DMS53 (cell line): ENCODE measurements around the gene RAVER2.

Experiments used
- DNase-seq: peaks from one replicate; lab custom pipeline; 2025; lab: John Stamatoyannopoulos, UW

Gene RAVER2

DNA sequence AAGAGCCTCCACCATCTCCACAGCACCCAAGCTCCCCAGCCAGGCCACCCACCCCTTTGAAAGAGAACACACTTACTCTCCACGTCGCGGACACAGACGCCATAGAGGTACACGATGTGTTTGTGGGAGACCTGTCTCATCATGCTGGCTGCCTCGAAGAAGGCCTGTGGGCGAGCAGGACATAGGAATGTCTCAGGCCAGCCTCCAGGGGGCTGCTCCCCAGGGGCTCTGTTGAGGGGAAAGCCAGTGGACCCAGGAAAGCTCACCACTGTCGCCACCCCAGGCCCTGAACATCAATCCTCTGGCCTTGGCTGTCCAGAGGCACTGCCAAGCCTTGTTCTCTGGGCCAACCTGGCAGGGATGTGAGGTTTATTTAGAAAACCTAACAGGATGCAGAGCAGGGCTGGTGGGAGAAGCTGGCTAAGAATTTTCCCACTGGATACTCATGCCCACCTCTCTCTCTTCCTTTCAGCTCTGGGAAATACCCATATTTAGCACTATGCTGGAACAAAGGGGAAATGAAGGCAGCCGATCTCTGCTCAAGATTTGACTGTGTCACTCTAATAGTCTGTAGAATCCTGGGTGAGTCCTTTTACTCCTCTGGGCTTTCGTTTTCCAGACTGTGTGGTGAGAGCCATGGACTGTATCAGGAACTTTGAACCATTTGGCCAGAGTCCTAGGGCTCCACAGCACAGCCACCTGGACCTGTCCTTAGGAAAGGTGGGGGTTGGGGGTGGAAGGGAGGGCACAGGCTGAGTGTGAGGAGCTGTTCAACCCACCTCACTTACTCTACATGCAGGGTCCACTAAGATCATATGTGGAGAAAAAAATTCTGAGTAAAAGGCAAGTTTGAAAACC lies 101.9 kb downstream of the RAVER2 start:
- DNase-seq, result no peak

DNA sequence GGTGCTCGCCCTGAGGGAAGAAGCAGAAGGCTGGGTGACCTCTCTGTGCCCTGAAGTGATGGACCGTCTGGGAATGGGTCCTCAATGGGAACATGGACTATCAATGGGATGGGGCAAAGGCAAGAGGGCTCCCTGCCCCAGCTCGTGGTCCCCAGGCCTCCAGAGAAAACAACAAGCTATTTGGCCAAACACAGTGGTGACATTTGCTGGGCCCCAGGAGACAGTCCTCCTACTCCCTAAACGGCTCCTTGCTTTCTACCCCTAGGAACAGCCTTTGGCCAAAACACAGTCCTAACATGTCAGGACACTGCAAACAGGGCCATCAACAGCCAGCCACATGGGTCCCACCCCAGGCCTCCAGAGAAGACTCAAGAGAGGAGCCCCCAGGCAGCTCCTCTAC lies 102.8 kb downstream of the RAVER2 start:
- DNase-seq, result no peak

DNA sequence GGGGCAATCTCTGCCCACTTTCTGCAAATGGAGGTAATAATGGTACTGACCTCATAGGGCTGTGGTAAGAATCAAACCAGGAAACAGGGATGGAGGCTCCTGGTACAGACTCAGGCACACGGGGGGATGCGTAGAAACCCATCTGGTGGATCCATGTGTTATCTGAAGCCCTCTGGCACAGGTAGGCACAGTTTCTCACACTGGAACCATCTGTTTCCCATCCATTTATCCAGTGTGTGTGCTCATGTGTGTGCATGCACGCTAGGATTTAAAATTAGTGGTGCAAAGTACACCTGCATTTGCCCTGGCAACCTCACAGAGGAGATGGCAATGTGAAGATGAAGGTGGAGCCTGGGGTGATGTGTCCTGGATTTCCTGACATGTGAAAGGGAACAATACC lies 103.3 kb downstream of the RAVER2 start:
- no peak for DNase-seq

DNA sequence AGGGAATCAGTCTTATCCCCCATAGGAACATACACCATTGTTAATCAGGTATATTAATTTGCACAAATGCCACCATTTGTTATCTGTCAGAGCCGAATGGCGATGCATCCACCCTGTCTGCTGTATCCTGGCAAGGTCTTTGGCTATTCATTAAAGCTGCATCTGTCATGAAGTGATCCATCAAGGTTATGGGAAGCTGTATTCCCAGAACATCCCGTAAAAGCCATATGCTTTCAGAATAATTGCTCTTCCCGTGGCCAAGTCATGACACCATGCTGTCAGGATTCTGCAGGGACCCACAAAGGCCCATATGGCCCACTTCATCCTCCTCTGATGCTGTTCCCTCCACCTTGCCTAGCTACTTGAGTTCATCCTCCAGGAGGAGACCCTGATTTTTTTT lies 103.9 kb downstream of the RAVER2 start:
- no peak for DNase-seq

DNA sequence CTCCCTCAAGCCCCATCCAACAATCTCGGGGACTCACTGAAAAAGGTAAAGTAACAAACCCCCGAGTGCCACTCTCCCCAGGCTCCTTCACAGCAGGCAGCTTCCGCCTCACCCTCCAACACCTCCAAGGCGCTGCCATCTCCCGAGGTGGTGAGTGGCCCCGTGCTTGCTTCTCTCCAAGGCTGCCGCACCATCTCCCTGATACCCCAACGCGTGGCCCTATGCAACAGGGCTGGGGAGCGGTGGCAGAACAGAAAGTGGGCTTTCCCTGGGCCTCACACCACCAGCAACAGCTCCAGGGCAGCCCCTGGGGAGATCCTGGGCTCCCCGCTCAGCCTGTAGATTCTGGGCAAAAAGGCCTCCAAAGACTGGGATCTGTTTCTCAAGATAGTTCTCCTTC lies 105.1 kb downstream of the RAVER2 start:
- DNase-seq, result no peak

DNA sequence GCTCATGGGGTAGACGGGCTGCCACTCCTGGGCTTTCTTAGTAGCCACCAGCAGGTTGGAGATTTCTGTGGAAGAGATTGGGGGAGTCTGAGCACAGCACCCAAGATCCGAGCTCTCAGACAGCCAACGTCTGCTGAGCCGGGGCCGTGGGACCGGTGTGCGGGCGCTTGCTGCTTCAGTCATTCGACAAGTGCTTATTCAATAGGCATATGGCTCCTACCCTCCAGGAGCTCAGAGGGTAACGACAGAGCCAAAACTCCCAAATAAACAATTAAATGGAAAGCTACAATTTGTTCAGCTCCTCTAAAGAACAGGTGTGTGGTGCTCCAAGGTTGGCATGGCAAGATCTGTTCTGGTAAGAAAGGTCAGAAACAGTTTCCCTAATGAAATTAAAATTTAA lies 106.0 kb downstream of the RAVER2 start:
- DNase-seq, result no peak

DNA sequence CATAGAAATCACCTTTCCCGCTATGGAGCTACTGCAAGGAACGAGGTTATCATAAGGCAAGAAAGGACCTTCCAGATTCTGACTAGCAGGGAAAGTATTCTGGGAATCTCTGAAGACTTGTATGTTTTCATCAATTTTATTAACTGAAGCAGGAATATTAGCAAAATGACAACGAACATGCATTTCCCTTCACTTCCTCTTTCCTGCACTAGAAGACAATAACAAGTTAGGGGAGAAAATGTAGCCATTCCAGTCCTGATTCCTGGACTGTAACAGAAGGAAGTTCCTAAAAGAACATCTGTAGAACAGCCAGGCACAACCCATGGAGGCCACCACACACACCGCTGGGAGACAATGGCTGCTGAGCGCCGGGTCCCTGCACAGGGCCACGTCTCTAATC lies 106.8 kb downstream of the RAVER2 start:
- DNase-seq, result no peak

DNA sequence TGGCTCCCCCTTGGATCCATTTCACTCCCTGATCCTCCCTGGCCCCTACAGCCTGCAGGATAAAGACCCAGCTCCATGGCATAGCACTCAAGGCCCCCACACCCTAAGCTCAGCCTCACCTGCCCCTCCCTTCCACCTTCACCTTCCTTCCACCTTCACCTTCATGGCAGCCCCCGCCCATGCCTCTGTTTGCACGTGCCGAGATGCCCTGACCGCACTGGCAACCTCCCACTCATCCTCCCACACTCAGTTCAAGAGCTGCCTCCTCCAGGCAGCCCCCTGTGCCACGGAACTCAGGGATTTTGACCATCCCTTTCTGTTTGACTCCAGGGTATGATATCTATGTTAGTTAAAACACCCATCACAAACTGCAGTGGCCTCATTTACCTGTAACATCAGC lies 109.8 kb downstream of the RAVER2 start:
- DNase-seq, result no peak

DNA sequence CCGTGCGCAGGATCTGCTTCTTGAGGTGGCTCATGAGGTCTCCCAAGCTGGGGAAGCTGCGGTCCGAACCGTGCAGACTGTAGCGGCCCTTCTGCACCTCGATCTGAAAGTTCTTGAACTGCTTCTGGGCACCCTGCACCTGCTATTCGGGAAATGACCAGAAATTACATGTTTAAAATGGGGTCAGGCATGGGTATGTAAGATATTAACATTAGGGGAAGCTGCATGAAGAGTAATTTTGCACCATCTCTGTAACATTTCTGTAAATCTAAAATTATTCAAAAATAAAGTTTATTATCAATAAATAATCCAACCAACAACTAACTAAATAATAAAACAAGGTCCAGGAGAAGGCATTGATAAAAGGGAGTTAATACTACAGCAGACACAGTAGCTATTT lies 110.7 kb downstream of the RAVER2 start:
- no peak for DNase-seq

DNA sequence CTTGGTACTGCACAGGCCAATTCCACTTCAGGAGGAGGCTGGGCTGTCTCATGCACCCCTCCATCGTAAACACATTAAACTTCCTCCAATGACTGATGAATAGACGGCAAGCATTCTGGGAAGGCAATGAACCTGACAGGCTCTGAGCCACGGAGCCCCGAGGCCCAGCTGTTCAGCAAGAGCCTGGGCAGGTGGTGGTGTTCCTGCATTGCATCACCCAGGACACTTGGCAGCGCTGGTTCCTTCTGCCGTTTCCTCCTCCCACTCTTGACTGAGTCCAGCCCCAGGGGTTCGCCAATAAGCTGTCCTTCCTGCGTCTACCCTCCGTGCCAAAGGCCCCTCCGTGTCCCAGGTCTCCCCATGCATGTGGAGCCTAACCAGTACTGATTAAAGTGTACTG lies 111.7 kb downstream of the RAVER2 start:
- peak; percentile 32 for DNase-seq

DNA sequence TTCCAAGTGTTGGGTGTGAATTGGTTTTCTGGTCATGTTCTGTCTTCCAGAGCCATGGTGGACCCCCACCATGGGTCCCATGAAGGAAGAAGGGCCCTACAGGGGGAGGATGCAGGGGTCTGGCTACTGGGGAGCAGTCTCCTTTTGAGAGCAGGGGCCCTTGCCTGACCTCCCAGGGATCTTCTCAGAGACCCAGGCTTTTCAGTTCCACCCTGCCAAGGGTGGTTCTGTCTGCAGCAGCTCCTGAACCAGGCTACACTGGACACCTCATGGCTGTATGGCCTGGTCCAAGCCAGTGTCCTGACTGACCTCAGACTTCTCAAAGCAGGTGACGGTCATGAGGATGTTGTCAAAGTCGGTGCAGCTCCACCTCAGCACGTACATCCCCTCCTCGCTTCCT lies 112.5 kb downstream of the RAVER2 start:
- no peak for DNase-seq

DNA sequence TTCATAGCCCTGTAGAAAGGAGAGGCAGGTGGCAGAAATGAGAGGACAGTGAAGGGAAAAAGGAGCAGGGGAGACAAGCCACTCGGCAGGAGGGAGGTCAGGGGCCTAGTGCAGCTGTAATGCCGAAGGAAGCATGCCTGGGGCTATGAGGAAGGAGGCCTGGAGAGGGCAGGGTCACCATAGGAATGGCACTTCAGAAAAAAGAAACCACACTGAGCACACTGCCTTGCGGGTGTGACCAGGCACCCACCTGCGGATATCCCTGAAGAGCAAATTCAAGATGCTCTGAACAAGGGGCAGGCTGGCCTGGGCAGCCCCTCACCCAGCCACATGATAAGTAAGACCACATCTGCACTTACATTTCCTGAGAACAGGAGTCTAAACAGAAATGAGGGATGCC lies 116.7 kb downstream of the RAVER2 start:
- DNase-seq, result peak; percentile 31

DNA sequence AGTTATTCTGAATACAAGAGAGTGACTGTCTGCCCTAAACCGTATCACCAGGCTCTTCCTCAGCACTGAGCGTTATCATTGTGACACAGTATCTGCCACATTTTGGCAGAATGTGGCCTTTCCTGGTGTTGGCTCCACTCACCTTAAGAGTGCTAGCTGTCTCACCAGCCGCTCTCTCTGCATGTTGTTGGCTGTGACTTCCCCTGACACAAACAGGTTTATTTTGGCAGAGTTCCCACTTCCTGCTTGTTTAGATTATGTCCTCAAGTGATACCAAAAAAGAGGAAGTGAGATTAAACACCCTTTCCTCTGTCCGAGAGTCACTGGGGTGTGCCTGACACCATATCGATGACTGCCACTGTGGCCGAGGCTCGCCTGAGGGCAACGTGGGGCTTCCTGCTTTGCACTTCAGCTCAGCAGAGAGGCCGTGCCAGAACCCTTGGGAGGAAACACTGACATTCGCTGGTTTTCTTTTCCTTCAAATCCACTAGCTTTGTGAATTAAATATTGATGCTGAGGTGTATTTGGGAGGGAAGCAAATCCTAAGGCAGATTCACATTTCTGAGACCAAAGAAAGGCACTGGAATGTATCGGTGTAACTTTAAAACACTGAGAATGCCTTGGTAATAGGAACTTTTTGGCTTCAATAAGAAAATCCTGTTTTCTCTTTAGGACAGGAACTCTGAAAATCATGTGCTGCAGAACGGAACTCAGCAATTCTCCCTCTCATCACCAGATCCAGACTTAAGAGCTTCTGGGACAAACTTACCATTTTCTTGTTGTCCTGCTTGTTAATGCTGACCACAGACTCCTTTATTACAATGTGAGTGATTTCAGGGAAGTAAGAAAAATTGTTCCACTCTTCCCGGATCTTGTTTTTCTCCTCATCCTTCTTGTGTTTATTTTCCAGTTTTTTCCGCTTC lies 119.4 kb downstream of the RAVER2 start:
- DNase-seq, result peak; percentile 94

DNA sequence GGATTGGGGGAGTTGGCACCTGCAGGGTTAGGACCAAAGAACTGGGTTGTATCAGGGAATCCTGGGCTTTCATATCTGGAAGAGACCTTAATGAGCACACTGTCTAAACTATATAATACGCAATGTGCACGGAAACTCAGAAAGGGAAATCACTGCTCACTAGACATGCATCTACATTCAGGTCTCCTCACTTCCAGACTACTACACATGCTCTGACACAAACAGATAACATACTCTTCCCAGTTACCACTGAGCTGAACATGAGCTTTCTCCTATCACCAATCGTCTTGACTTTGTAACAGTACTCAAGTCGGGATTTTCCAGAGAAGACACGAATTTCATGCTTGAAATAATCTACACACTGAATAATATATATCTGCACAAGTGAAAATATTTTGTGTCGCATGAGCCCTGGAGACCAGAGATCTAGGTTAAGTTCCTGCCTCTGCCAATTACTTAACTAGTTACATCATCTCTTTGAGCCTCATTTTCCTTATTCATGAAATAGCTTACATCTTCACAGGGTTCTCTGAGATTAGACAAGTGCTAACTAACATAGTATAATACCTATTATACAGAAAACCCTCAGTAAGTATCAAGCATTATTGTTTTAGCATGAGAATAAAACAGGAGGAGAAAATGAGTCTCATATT lies 120.4 kb downstream of the RAVER2 start:
- DNase-seq, result no peak

DNA sequence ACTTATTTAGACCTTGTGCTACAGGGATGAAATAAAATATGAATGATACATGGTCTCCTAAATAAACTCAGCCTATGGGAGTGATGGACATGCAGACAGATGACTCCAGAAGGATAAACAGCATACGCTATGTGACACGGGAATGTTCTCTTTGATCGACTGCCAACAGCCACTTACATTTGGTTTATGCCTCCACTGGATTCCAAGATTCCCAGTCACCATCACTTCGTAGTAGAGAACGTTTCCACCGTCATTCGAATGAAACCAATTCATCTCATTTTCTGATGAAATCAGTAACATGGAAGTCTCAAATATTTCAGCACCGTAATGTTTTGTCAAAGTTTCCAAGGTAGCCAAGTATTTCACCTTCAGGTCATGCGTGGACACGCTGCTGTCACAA lies 121.8 kb downstream of the RAVER2 start:
- no peak for DNase-seq

DNA sequence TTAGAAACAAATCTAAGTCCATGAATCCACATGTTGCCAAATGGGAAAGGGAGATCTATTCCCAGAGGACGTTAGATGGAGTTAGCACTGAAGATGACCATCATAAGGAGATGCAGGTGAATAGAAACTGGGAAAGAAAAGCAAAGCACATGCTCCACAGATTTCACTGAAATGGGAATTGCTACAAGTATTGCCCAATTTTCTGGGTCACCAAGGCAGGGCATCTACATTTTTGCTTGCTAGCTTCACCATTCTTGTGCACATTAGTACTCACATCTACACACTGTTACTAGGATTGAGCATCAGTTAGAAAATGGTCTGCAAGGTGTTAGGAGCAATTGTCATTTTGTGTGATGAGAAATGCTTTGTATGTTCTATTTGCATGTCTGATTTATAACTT lies 122.4 kb downstream of the RAVER2 start:
- no peak for DNase-seq

DNA sequence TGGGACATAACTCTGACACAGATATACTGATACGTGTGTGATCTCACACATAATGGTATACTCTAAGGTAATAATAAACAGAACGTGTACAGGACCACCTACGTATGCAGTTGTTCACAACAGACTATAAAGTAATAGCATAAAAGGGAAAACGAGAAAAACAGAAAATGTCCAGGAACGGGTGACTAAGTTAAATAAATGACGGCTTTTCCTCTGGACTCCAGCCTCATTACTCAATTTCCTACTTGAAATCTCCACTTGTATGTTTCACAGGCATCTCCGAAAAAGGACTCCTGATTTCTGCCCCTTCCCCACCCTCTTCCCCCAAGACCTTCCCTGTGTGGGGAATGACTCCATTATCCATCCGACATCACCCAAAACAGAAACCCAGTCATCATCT lies 126.4 kb downstream of the RAVER2 start:
- no peak for DNase-seq

DNA sequence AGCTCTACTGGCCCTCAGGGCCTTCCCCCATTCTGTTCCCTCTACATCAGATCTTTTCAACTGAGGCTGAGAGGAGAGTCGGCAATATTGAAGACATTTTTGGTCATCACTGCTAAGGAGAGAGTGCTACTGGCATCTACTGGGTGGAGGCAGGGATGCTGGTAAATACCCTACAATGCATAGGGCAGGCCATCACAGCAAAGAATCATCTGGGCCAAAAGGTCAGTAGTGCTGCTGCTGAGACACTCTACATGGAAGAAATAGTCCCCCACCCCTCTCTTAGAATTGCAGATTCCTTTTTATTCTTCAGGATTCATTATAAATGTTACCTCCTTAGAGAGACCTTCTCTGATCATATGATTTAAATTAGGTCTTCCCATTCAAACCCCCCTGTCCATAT lies 127.2 kb downstream of the RAVER2 start:
- no peak for DNase-seq

DNA sequence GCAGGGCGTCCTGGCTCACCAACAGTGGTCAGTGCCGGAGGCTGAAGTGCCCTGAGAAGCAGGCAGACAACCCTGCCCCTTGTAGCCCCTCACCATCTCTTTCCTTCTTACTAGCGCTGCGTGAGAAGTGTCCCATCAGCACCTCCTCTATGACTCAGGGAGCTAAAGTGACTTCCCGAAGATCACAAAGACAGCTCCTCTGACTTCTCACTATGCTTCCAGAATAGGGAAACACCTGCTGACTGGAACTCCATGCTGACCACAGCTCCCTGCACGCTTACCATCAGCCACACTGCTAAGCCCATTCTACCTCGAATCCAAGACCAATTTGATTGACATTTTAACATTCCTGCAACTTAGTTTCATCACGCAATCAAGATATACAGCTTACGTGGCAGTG lies 128.7 kb downstream of the RAVER2 start:
- no peak for DNase-seq

DNA sequence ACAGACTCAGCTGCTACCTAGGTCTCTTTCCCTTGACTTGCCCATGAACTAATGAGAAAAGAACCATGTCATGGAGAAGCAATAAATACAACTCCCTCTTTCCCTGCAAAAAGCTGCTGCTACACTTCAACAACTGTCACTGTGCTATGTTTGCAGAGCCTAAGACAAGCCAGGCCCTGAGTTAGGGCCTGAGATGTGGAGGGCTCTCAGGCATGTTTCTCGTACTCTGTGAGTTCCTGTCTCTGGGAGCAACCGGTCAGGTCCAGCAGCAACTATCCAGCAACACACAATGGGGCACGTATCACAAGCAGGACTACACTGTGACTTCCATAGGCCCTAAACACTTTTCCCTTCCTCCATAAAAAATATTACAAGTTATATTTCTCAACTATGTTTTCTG lies 129.8 kb downstream of the RAVER2 start:
- DNase-seq, result no peak

DNA sequence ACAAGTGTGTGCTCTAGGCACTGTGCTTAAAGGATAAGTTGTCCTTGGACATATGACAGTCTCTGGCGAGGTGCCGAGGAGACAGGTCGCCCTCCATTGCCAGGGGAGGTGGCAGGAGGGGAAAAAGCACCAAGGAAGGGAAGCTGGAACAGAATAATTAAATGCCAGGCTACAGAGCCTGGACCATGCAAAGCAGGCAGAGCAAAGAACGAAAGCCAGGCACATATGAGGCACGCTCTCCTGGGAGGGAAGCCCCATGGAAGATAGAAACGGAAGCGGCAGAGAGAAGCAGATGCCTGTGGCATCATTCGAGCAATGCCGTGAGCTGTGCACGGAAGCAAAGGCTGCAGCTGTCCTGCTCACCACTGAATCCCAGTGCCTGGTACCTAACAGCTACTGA lies 130.2 kb downstream of the RAVER2 start:
- DNase-seq, result no peak

DNA sequence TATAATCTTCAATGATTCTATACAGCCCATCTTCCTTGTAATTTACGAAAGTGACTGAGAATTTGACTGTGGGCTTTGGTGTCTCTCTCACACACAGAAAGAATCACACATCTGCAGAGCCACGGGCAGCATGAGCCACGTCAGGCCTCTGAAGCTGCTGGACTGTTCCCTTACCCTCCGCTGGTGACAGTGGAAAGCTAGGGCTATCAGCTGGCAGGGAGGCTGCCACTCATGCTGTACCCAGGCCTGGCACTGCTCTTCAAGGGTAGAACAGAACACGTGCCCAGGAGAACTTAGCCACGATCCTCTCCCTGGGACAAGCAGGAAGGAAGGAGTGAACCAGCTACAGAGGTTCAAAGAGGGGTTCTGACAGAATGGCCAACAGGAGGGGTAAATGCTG lies 130.7 kb downstream of the RAVER2 start:
- no peak for DNase-seq

DNA sequence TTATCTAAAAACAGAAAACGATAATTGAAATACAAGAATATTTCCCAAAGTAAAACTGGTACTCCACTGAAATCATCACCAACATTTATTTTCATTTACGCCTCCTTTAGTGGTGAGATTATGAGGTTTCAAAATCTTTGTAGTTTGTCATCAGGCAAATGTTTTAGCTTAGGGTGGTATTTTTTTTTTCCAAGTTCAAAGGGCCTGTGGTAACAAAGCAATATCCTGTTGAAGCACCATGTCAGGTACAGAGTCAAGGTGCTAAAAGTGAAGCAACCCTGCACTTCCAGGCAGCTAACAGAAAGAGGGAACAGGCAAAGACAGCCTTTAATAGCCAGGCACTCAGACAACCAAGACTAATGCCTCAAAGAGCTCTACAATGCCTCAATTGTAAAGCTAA lies 132.3 kb downstream of the RAVER2 start:
- DNase-seq, result no peak
